ENCODE data around the gene ZNF516.

Gene ZNF516

DNA sequence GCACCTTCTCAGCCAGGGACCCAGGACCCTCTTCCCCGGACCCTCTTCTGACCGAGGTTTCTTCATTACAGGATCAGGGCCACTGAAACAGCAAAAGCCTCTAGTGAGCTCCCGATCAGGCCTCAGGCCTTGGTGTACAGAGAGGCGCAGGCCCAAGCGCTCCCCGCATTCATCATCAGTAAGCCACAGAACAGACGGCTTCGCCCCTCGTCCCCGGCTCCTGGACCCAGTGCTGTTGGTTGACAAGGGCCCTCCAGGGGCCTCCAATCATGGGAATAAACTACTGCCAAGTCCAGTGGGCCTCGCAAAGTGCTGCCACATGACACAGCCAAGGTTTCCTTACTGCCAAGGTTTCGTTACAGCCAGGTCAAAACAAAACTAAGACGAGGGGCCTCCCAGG lies 111.4 kb downstream of the ZNF516 start:
- no peak for DNase-seq (ENCODE audit: low read depth)
- TF ChIP-seq, protein P1, sequence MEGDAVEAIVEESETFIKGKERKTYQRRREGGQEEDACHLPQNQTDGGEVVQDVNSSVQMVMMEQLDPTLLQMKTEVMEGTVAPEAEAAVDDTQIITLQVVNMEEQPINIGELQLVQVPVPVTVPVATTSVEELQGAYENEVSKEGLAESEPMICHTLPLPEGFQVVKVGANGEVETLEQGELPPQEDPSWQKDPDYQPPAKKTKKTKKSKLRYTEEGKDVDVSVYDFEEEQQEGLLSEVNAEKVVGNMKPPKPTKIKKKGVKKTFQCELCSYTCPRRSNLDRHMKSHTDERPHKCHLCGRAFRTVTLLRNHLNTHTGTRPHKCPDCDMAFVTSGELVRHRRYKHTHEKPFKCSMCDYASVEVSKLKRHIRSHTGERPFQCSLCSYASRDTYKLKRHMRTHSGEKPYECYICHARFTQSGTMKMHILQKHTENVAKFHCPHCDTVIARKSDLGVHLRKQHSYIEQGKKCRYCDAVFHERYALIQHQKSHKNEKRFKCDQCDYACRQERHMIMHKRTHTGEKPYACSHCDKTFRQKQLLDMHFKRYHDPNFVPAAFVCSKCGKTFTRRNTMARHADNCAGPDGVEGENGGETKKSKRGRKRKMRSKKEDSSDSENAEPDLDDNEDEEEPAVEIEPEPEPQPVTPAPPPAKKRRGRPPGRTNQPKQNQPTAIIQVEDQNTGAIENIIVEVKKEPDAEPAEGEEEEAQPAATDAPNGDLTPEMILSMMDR (IDR thresholded peaks at IDR 0.05; ENCODE audit: control insufficient read depth, insufficient read depth, low read depth, low read length, missing control alignments): no peak

DNA sequence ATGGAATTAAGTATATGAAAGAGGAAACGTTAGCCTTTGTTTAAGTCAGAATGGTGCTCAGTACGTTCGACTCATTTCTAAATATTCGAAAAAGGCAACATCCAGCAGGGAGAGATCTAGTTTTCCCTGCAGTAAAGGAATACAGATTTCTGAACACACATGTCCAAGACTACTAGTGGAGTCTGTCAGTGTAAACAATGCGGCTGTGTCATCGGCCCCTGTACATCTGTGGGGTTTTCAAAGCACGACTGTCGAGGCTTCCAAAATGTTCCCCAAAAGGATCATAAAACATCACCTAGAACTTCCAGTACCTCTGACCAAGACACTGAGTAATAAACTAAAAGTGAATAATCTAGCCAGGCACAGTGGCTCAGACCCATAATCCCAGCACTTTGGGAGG lies 112.8 kb downstream of the ZNF516 start:
- no peak overlapping the region for H3K4me3 ChIP-seq (ENCODE audit: control insufficient read depth, low read depth, low read length)
- TF ChIP-seq, protein P1 (IDR thresholded peaks at IDR 0.05; ENCODE audit: control insufficient read depth, insufficient read depth, low read depth, low read length, missing control alignments): no peak
- no peak for DNase-seq (ENCODE audit: low read depth)

More for the DNA sequence above, 111.4 kb downstream of the ZNF516 start:
- no peak overlapping the region for H3K4me3 ChIP-seq (ENCODE audit: control insufficient read depth, low read depth, low read length)

DNA sequence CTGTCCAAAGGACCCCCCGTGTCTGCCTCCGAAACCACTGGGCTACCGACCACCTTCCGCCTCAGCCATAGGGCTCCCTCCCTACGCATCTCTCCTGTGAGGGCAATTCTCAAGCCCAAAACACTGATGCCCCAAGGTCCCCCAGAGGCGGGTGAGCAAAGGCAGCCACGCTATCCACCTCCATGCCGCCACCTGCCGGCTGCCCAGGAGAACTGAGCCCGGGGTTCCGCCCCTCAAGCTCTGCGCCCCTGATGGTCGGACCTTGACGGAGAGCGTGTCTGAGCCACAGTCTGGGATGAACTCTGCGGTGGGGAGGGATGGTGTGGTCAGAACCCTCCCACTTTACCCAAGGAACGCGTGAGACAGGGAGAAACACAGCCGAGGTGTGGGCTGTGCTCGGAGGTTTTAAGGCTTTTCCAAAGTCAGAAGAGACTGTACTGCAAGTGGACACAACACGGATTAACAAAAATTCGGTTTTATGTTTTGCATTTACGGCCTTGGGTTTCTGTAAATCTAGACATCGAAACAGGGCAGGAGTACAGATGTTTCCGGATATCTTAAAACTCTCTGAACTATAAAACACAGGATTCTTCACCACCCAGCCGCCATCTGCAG lies 114.1 kb downstream of the ZNF516 start:
- H3K4me3 ChIP-seq (ENCODE audit: control insufficient read depth, low read depth, low read length): no peak overlapping the region
- no peak for DNase-seq (ENCODE audit: low read depth)
- TF ChIP-seq, protein P1 (IDR thresholded peaks at IDR 0.05; ENCODE audit: control insufficient read depth, insufficient read depth, low read depth, low read length, missing control alignments): peak; percentile 49

DNA sequence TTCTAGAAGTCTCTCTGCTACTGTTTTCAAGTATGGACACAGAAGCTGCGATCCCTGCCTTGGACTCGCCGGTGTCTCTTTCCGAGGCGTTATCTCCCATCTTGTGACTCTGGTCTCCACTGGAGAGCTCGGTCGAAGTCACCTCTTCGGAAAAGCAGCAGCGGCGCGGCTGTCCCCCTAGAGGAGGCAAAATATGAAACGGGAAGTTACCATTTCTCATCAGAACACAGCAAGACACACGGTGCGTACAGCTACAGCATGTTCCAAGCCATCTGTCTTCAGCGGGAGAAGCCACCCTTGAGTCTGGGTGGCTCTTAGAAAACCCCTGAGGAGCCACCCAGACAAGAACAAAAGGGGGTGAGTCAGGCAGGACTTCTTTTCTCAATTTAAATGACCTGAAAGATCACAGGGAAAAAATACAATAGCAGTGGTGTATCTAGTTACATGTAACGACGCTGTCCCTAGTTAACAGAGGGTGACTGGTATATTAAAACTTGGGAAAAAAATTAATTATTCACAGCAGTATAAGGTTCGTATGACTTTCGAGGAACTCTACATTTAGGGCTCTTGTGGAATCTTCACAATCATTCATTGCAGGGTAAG lies 114.8 kb downstream of the ZNF516 start:
- TF ChIP-seq, protein P1 (IDR thresholded peaks at IDR 0.05; ENCODE audit: control insufficient read depth, insufficient read depth, low read depth, low read length, missing control alignments): no peak
- no peak for DNase-seq (ENCODE audit: low read depth)
- no peak overlapping the region for H3K4me3 ChIP-seq (ENCODE audit: control insufficient read depth, low read depth, low read length)

DNA sequence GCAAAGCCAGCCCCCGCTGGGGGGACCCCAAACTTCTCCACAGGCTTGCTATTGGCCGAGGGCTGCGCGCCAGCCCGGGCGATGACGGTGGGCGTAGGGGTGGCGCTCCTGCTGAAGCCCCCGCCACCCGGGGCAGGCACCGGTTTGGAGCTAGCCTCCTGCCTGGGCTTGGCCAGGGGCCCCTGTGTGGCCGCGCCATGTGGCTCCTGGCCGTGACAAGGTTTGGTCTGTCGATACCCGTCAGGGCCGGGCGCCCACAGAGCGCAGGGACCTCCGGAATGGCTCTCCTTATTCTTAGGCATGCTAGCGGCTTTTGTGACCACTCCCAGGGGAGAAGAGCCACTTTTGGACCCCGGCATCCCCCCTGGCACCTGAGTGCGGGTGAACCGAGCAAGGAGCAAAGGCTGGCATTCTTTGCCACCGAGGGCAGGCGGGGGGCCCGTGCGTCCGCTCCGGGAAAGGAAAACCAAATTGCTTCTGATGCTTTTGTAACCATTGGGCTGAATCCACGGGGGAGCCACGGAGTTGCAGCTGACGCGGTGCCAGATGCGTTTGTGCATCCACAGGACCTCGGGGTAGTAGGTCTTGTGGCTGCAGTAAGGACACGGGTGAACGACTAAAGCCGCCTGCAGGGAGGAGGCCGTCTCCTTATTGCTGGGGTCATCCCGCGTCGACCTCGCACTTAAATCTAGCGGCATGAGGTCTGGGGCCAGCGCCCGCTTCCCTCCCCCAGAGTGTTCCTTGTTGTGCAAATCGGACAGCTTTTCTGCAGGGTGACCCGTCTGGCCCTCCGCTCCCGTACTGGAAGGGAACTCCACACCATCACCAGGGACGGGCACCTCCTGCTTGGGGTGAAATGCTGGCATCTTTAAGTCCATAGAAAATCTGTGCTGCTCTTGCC lies 115.6 kb downstream of the ZNF516 start:
- TF ChIP-seq, protein P1 (IDR thresholded peaks at IDR 0.05; ENCODE audit: control insufficient read depth, insufficient read depth, low read depth, low read length, missing control alignments): no peak
- no peak overlapping the region for H3K4me3 ChIP-seq (ENCODE audit: control insufficient read depth, low read depth, low read length)
- no peak for DNase-seq (ENCODE audit: low read depth)

DNA sequence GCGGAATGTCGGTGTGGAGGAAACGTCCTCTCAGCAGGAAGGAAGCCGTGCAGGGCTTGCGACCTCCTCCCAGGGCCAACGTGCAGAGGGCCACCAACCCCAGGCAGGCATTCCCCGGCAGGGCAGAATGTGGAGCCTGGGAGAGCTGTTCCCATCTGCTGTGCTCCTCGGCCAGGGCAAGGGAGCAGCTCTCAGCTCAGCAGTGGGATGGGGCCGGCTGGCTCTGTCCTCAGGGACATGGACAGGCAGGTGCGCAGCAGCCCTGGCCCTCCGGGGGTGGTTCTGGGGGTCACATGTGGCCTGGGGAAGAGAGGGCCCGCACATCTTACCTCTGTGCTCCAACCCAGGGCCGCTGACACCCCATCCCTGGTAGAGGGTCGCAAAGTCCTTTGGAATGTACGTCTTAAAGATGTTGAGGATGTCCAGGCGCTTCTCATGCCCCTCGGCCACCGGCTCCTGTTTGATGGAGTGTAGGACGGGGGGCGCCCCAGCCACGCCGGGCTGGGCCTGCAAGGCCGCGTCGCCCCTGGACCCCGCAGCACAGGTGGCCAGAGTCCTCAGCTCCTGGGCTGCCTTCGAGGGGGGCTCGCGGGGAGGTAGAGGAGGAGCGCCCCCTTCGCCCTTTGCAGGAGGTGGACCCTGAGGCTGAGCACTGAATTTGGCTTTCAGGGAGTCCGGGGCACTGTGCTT lies 116.4 kb downstream of the ZNF516 start:
- TF ChIP-seq, protein P1 (IDR thresholded peaks at IDR 0.05; ENCODE audit: control insufficient read depth, insufficient read depth, low read depth, low read length, missing control alignments): no peak
- H3K4me3 ChIP-seq (ENCODE audit: control insufficient read depth, low read depth, low read length): no peak overlapping the region
- DNase-seq (ENCODE audit: low read depth): no peak
